GM12874 (cell line): ENCODE measurements around the gene CCM2.
A peak's percentile ranks its signal among the peaks of the same experiment; 100 is the strongest.

Experiments used
- TF ChIP-seq, protein P1 (sequence below): IDR thresholded peaks from 2 replicates; pipeline ENCODE4 v1.5.1; 2011; ENCODE audit warnings: low read depth, mild to moderate bottlenecking, control low read depth, low read length, moderate library complexity; ENCODE audit not compliant: insufficient read depth

The CCM2 gene

GRCh38 chr7:45064047-45064725 lies 64.2 kb downstream of the CCM2 start:
- TF ChIP-seq, protein P1, sequence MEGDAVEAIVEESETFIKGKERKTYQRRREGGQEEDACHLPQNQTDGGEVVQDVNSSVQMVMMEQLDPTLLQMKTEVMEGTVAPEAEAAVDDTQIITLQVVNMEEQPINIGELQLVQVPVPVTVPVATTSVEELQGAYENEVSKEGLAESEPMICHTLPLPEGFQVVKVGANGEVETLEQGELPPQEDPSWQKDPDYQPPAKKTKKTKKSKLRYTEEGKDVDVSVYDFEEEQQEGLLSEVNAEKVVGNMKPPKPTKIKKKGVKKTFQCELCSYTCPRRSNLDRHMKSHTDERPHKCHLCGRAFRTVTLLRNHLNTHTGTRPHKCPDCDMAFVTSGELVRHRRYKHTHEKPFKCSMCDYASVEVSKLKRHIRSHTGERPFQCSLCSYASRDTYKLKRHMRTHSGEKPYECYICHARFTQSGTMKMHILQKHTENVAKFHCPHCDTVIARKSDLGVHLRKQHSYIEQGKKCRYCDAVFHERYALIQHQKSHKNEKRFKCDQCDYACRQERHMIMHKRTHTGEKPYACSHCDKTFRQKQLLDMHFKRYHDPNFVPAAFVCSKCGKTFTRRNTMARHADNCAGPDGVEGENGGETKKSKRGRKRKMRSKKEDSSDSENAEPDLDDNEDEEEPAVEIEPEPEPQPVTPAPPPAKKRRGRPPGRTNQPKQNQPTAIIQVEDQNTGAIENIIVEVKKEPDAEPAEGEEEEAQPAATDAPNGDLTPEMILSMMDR, result no peak

DNA sequence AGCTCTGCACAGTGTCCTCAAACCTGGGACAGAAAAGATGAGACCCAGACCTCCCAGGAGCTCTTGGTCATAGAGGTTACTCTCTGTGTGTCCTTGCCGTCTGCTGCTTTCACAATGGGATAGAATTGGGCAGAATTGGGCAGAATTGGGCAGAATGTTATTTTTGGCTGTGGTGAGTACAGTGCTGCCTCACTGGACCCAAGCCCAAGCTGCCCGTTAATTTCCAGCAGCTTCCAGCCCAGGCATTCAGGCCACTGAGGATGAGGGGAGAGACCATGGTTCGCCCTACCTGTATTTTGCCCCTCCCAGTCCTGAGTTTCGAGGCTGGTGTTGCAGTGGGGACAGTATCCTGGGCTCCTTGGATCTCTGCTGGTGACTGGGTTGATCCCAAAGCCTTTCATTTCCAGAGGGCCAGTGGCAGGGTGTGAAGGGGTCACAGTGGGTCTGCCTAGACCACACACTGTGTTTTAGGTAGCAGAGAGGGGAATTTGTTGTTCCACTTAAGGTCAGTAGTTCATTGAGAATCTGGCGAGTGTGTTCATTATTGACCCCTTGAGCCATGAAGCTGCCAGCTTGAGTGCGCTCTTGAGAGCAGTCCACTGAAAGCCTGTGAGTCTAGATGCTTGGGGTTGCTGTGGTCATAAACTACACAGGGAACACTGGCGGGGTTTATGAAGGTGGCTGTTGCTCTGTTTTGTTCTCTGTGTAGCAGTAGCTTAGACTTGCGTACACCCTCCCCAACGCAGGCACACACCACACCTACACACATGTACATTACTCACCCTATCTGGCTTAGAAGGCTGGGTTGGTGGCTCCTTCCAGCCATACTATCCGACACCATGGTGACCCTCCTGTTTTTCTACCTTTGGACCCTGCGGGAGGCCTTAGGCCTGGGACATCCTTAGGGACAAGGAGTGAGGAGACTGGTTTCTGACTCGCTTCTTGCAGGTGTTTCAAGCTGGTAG lies 65.3 kb downstream of the CCM2 start:
- TF ChIP-seq, protein P1, result no peak

DNA sequence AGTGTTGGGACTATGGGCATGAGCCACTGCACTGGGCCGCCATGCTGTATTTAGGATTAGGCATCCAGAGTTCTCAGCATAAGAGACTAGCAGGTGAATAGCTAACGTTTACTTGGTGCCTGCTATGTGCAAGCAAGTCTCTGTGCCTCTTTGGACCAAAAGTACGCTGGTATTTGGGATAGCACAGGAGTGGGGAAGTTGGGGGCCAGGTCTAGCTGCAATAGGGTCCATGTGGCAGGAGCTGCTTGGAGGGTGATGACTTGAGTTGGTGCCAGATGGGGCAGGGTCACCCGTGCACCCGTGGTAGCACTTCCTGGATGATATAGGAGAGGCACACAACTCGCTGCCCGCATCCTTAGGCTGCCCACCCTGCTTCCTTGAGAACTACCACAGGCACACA lies 66.4 kb downstream of the CCM2 start:
- TF ChIP-seq, protein P1, result no peak

DNA sequence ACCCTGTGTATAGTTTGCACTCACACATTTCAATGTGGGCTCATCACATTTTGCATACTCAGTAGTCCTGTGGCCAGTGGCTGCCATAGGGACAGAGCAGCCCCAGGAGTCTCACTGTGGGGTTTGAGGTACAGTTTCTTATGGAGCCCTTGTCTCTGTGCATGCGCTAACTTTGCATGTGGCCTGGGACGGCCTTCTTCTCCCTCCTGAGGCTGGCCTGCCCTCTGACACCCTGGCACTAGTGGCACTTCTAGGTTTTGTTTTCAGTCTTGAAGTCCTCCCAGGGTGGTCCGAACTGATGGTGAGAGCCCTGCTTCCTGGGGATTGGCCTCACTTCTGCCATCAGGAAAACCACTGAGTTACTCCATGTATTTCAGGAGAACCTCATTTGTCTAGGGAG lies 67.6 kb downstream of the CCM2 start:
- TF ChIP-seq, protein P1, result no peak

GRCh38 chr7:45068236-45069023 lies 68.4 kb downstream of the CCM2 start:
- TF ChIP-seq, protein P1, result no peak

GRCh38 chr7:45069444-45070253 lies 69.6 kb downstream of the CCM2 start:
- TF ChIP-seq, protein P1, result 0 out of 2 replicates have a peak, but pooled peaks have one; percentile 14
